CD4-positive, alpha-beta T cell treated with Interleukin-10 for 1 hour (primary cell): ENCODE data around the gene INPP5B.
"Not testable (repeated sequence)": the region's sequence is repeated elsewhere in the genome, so short reads cannot be mapped to it uniquely, and the experiment has no call there.

Experiments used
- DNase-seq: peaks from one replicate; pipeline ENCODE4 v3.0.0-alpha.2; 2020

The INPP5B gene

GRCh38 chr1:37947364-37947763 lies 511 bp upstream of the INPP5B start:
- no peak for DNase-seq

DNA sequence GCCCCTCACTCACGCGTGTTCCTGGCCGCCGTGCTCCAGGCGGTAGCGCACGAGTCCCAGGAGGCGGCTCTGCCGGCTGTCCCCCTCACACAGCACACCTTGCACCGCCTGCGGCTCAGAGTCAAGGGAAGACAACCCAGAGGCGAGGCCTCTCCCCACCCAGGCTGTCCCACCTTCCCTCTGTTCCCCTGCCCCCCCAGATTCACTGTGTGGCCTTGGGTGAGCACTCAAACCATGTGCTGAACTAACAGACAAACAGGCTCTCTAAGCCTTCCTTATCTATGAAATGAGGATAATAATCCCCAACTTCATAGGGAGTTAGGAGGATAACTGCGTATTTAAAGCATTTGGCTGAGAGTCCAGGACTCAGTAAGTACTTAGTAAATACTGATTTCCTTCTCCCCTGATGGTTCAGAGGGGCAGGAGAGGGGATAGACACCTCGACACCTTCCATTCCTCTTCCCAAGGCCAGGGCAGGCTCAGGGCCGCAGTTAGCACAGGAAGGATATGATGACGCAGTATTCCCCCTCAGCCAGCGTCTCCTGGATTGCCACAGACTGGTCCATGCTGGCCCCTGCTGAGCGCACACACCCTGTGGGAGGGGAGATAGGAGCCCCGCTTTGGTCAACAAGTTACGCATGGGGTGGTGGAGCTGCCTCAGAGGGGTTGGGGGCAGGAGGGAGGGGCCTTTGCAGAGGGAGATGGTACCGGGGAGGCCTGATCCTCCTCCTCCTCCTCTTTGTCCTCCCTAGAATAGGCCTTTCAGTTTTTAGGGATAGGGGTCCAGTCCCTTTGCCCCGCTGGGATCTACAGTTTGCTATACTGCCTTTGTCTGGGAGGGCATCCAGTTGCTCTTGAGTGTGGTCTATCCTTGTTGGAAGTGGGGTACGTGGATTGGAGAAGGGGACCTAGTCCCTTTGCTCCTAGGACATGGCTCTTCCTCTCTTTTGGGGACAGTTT lies 830 bp downstream of the INPP5B start:
- DNase-seq, result no peak

DNA sequence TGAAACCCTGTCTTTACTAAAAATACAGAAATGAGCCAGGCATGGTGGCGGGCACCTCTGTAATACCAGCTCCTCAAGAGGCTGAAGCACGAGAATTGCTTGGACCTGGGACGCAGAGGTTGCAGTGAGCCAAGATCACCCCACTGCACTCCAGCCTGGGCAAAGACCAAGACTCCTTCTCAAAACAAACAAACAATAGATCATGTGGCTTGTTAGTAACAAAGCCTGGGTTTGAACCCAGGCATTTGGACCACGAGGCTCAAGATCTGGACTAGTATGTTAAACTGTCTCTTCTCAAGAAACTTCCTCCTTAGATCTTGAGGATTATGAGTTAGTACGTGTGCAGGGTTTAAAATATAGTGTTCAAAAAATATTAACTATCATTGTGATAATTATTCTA lies 1.6 kb downstream of the INPP5B start:
- no peak for DNase-seq

DNA sequence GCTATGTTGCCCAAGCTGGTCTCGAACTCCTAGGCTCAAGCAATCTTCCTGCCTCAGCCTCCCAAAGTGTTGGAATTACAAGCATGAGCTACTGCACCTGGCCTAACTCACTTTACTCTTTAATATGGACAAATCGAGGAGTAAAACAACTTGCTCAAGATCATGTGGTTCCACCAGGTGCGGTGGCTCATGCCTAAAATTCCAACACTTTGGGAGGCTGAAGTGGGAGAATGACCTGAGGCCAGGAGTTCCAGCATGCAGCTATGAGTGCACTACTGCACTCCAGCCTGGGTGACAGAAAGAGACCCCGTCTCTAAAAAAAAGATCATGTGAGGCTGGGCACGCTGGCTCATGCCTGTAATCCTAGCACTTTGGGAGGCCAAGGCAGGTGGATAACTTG lies 2.0 kb downstream of the INPP5B start:
- no peak for DNase-seq

DNA sequence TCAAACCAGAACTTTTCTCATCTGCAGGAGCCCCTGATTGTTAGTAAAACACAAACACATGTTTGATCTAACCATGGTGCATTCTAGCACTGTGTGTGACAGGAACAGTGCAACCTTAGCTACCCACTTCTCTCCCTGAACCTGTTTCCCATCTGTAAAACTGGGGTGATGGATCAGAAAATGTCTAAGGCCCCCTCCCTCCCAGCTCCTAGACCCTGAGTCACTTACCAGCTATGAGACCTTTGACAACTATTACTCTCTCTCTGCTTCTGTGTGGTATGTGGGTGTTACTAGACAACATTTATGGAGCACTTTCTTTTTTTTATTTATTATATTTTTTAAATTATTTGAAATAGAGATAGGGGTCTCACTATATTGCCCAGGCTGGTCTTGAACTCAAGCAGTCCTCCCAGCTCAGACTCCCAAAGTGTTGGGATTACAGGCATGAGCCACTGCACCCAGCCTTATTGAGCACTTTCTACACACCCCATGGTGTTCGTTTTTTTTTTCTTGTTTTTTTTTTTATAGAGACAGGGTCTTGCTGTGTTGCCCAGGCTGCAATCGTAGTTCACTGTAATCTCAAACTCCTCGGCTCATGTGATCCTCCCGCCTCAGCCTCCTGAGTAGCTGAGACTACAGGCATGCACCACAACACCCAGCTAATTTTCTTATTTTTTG lies 2.6 kb downstream of the INPP5B start:
- no peak for DNase-seq

DNA sequence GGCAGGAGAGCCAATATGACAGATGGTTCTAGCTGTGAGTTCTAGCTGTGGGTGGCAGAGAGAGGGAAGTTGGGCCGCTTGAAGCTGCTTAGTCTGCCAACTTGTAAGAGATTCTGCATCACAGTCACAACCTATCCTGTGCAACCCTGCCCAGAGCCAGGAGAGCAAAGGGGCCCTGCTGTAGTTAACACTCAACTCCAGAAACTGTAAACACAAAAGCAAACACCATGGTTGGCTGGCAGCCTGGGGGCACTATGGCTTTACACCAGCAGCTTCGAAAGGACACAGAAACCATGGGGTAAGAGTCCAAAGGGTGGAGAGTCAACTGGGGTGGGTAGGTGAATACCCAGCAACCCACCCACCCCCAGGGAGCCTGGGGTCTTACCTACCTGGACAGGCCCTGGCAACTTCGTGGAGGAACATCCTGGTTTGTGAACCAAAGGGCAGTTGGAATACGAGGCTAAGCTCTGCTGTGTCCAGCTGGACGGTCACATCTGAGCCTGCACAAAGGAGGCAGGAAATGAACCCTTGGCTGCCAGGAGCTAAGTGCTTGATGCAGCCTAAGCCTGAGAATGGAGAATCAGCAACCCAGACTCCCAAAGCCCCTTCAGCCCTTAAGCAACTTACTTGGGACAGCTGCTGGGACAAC lies 6.4 kb downstream of the INPP5B start:
- DNase-seq, result no peak

DNA sequence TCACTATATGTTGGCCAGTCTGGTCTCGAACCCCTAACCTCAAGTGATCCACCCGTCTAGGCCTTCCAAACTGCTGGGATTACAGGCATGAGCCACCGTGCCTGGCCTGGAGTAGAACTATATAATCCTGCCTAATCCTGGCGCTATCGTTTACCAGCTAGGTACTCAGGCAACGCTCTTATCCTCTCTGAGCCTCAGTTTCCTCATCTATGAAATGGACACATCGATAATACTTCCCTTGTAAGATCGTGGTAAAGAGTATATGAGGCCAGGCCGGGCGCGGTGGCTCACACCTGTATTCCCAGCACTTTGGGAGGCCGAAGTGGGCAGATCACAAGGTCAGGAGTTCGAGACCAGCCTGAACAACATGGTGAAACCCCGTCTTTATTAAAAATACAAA lies 10.1 kb downstream of the INPP5B start:
- DNase-seq, result not testable (repeated sequence)

GRCh38 chr1:37932759-37933158 lies 14.1 kb downstream of the INPP5B start:
- DNase-seq, result no peak

- DNase-seq, result peak; percentile 97
These were observed 15.3 kb downstream of the INPP5B start for GRCh38 chr1:37931361-37932158.

GRCh38 chr1:37931102-37931360 lies 15.8 kb downstream of the INPP5B start:
- no peak for DNase-seq

DNA sequence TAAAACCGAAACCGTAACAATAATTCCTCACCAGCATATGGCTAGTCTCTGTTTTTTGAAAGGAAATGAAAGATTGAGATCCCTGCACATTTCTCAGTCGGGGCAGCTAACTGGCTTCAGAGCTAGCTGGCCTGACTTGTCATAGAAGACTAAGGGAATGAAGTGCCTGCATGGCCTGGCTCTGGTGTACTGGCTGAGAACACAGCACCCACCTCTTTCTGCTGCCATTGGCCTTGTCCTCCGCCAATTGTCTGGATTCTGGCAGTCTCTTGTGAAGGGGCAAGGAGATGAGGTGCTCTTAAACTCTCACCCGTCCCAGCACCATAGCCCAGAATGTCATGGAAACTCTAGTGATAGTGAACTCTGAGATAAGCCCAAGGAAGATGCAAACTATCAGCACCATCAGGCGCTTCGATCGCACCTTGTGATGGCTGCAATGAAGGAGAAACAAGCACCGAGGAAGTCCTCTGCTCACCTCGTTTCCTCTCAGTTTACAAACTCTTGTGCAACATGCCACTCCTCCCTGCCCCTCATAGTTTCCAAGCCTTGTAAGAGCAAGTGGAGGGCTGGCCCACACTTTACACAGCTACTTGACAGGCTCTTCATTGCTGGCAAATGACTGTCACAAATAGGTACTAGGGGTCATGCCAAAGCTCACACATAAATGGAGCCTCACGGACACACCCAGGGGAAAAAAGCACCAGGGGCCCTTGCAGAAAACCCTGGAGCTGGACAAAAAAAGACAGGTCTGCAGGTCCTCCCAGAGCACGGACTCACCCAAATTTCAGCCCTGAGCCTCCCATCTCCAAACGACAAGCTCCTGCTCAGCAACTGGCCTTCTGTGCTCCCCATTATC lies 16.4 kb downstream of the INPP5B start:
- DNase-seq, result no peak

DNA sequence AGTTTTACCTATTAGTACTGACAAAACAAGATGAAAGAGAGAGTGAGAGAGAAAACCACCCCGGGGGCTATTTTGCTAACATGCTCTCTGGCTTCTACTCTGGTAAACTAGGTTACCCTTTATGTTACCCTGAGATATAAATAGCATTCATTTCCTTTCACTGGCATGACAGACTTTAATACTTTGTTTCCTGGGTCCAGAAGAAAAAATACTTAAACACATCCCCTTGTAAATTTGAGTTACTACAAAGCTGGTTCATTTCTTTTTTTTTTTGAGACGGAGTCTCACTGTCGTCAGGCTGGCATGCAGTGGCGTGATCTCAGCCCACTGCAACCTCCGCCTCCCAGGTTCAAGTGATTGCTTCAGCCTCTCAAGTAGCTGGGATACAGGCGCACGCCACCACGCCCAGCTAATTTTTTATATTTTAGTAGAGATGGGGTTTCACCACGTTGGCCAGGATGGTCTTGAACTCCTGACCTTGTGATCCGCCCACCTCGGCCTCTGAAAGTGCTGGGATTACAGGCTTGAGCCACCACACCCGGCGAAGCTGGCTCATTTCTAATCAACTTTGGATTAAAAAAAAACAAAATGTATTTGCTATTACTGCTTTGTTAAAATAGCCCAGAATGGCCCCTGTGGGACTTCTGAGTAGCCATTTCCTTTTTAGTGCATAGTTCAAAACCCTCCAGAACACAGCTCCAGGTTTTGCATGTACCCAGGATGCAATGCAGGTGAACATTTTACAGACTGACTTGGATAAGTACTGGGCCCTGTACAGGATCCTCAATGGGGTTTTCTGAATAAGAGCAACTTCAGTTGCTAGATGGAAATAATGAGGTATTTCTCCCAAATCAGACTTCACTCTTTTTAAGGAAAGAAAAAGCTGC lies 20.6 kb downstream of the INPP5B start:
- DNase-seq, result no peak

GRCh38 chr1:37925316-37925715 lies 21.5 kb downstream of the INPP5B start:
- no peak for DNase-seq

DNA sequence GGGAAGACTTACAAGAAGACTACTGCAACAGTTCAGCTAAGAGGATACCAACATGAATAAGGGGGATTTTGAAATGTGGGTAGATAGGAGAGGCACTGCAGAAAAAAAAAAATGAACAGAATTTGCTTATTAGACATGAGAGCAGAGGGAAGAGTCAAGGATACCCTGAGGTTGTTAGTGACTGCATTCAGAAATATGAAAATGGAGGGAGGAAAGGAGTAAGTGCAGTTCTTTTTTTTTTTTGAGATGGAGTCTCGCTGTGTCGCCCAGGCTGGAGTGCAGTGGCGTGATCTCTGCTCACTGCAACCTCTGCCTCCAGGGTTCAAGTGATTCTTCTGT lies 23.3 kb downstream of the INPP5B start:
- no peak for DNase-seq

DNA sequence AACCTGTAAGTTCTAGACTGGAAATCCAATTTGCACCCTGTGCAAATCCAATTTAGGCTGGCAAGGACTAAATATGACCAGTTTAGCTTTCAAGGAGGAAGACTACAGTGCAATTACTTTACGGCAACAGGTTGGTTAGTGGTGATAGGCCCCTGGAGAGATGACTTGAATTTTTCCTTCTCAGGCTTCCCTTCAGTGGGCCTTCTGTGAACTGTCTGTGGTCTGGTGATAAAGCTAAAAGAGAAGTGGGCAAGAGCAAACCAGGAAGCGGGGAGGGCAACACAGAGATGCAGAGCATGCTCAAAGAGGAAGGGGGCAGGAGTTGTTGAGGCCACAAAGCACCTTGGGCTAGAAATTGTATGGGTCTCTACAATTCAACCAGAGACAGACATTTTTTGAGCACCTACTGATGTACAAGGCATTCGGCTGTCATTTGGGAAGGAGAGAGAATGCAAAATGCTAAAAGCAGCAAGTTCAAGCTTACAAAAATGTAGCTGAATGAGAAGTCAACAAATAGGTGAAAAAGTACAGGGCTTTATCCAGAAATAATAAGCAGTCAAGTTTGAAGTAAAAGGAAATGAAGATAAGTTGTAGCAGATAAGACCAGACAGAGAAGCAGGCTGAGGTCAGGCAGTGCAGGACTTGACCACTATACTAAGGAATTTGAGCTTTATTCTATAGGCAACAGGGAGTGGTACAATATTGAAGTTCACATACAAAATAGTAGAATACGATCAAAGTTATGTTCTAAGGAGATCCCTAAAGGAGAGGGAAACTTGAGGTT lies 23.9 kb downstream of the INPP5B start:
- no peak for DNase-seq

- DNase-seq, result no peak
These were observed 27.6 kb downstream of the INPP5B start for GRCh38 chr1:37919277-37919676.

GRCh38 chr1:37915476-37916093 lies 31.3 kb downstream of the INPP5B start:
- no peak for DNase-seq

DNA sequence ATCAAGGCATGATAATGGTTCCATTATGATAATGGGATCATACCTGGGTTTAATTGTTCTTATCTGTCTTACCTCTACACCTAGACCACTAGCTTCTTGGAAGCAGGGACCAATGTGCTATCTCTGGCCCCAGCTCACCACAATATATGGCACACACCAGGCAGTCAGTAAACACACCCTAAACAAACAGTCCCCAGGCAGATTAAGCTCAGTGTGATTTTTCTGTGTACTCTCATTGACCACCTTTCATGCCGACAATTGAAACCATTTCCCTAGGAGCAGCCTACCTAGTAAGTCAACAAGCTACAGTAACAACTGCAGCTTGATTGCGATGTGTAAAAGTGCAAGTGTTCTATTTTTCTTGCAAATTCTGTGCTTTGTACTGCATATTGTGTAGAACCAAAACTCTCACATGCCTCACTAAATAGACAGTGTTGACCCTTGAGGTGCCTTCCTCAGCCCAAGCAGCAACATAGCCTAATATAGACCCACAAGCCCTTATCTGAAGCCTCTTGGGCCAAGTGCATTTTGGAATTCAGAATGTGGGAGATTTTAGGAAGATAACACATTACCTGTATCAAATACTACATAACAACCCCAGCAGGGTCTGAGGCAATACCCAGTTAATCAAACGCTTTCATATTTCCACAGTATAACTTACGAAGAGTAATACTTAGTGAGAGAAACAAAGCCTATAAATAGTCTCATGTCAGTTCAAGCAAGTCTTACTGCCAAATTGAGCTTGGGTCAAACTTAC lies 32.0 kb downstream of the INPP5B start:
- no peak for DNase-seq

DNA sequence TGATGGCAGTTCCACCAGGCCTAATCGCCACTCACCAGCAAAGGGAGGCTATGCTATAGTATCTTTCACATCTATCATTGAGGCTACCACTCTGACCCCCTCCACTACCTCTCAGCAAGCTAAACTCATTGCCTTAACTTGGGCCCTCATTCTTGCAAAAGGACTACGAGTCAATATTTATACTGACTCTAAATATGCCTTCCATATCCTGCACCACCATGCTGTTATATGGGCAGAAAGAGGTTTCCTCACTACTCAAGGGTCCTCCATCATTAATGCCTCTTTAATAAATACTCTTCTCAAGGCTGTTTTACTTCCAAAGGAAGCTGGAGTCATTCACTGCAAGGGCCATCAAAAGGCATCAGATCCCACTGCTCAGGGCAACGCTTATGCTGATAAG lies 35.4 kb downstream of the INPP5B start:
- not testable (repeated sequence) for DNase-seq
